AG09319 (cell line): ENCODE measurements around the gene SERGEF.

Experiments used
- DNase-seq: peaks from one replicate; pipeline ENCODE4 v3.0.0-alpha.2; 2010; ENCODE audit warnings: low read depth; ENCODE audit errors: extremely low read depth
- CTCF ChIP-seq: IDR thresholded peaks from 2 replicates; pipeline ENCODE4 v1.5.1; 2011; ENCODE audit warnings: low read depth, mild to moderate bottlenecking, inconsistent platforms, low read length, moderate library complexity

SERGEF gene

GRCh38 chr11:17951685-17952388, 61.0 kb downstream of the SERGEF start:
- TF ChIP-seq CTCF: no peak
- DNase-seq: no peak

DNA sequence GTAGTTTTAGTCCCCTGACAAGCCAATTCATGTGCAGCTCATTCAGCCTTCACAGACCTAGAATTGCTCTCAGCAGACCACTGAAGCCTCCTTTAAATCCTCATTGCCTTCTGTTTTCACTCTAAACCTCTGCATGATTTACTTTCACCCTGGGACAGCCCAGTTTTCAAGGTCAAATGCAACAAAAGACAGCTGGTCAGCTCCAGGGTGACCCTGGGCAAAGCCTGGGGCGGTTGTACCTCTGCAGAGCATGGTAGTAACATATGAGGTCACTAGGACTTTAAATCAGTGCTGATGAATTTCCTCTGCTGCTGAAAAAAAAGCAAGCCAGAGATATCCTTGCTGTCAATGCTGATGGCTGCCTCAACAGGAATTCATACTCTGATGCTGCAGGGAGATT, 62.2 kb downstream of the SERGEF start:
- TF ChIP-seq CTCF: no peak
- DNase-seq: no peak

DNA sequence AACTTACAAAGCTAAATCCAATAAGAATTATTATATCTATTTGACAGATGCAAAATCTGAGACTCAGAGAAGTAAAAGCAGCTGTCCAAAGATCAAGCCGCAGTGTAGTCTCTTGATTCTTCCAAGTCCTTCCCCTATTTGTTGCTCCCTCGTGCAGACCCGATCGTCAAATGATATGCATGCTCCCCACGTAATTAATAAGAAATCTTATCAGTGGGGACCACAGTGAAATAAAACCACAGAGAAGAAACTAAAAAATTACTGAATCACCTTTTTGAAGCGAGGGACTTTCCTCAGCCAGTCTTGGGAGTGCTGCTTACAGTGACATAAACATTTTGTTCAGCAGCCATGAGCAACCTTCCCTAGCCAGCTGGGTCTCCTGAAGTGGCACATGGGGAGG, 64.6 kb downstream of the SERGEF start:
- DNase-seq: no peak
- no peak for TF ChIP-seq CTCF

GRCh38 chr11:17939542-17939941, 73.3 kb downstream of the SERGEF start:
- no peak for TF ChIP-seq CTCF
- no peak for DNase-seq

- DNase-seq: no peak
- no peak for TF ChIP-seq CTCF
Measured at GRCh38 chr11:17936790-17937189, 76.1 kb downstream of the SERGEF start.

DNA sequence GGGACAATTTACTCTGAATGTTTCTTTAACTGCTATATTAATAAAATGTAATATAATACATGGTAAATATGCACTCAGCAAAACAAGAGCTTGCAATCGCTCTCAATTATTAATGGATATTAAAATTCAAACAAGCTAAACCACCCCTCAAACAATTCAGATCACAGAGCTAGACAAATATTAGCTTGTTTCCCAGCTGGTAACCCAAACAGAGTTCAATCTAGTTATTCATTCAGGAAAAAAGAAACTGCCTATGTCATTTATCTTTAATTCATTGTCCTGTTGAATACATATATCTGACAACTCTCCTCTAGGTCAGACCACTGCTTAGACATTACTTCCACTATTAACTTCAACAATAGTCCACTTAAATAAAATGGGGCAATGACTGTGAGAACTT, 78.7 kb downstream of the SERGEF start:
- TF ChIP-seq CTCF: no peak

DNA sequence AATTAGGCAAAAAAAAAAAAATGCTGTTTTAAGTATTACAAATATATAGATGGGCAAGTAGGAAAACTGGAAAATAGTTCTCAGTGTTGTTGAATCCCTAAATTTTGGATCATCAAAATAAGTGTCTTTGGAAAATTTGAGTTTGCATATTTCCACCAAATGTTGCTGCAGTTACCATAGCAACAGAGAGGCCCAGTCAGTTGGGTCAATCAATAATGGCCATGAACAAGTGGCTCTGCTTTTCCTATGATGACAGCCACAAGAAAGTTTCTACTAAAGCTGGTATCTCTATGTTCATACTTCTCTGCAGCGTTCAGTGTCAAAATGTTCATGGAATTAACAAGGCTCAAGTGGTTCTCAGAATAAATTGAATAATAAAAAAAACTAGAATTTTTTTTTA, 79.1 kb downstream of the SERGEF start:
- no peak for DNase-seq
- no peak for TF ChIP-seq CTCF

More for the DNA sequence above, 78.7 kb downstream of the SERGEF start:
- DNase-seq: no peak
